BJ (cell line): ENCODE data around the gene UBL3. TPM values are rescaled to one million over a fixed set of nuclear protein-coding genes. Genes with fewer than 3 reads are reported as not detected.

Source experiments
- CTCF ChIA-PET: fragments of 350-600 bp; formaldehyde crosslinking; extraction: SDS; loops from one replicate; lab custom pipeline; 2021; ENCODE audit warnings: antibody characterized with exemption, inconsistent platforms; lab: Yijun Ruan, JAX
- POLR2A ChIA-PET: fragments of 300-600 bp; sonication (Branson Sonifier 250); formaldehyde crosslinking; extraction: SDS; loops from one replicate; lab custom pipeline; 2021; ENCODE audit warnings: antibody characterized with exemption; lab: Charles Lee
- DNase-seq: peaks from one replicate; pipeline ENCODE4 v3.0.0-alpha.2; 2011; ENCODE audit warnings: low read depth
- H3K27me3 ChIP-seq: 2 replicates; pipeline ENCODE4 v1.6.0; 2011; ENCODE audit warnings: low read length; ENCODE audit not compliant: control insufficient read depth, insufficient read depth
- H3K36me3 ChIP-seq: 2 replicates; pipeline ENCODE4 v1.5.1; 2011; ENCODE audit warnings: low read length; ENCODE audit not compliant: control insufficient read depth, insufficient read depth
- H3K4me3 ChIP-seq: 2 replicates; pipeline ENCODE4 v1.5.1; 2011; ENCODE audit warnings: low read depth, mild to moderate bottlenecking, control low read depth, low read length
- CTCF ChIP-seq: IDR thresholded peaks from 2 replicates; pipeline ENCODE4 v1.5.1; 2011; ENCODE audit warnings: low read depth, mild to moderate bottlenecking, control low read depth, inconsistent platforms, low read length, moderate library complexity; ENCODE audit not compliant: insufficient read depth
- polyA plus RNA-seq: library from polyadenylated mRNA; depleted of rRNA; stranded (reverse); fragments of >200 nt; gene quantifications from 2 replicates; pipeline ENCODE4 v1.2.3, GENCODE V29; 2011

UBL3 gene
- polyA plus RNA-seq, 1 experiment, result 18.0 TPM

- DNase-seq, result no peak
- TF ChIP-seq CTCF, result no peak
Measured at GRCh38 chr13:29884671-29885430, 34.4 kb upstream of the UBL3 start.

DNA sequence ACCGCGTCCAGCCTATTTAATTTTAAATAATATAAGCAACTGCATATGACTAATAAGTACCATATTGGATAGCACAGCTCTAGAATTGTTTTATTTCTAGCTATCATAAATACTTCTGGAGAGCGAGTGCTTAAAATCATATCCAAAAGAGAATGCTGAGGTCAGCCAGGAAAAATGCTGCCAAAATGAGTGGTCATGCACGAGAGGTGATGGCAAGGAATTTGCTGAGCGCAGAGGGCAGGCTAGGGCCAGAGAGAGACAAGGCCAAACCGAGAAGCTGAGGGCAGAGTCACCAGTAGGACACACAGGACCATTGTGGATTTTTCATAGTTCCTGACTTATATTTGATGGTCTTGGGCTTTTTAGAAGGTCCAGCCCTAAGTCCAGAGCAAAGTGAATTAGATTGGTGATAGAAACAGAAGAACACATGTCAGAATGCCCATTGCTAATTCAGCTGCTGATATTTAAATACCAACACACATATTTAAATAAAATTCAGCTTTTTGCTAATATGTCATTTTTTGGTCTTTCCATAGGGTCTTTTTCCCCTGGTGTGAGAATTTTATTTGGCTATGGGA, 33.6 kb upstream of the UBL3 start:
- no peak for TF ChIP-seq CTCF
- Histone ChIP-seq H3K4me3 (no peak overlapping the region), H3K27me3 (no peaks in the 10 kb centered on the region), H3K36me3 (no peaks in the 10 kb centered on the region)
- no peak for DNase-seq
- ChIA-PET POLR2A (no interaction called here), CTCF (interaction anchor here (0.6 to 1.4 kb wide), 4 partner anchors 13 to 225 kb away, joined by 3 read pairs; no protein-coding TSS in a partner anchor)

More at GRCh38 chr13:29884671-29885430, 34.4 kb upstream of the UBL3 start:
- H3K27me3 ChIP-seq, result no peaks in the 10 kb centered on the region
- H3K4me3 ChIP-seq, result no peak overlapping the region
- ChIA-PET CTCF (interaction anchor here (0.6 to 1.4 kb wide), 2 partner anchors 14 to 224 kb away, joined by 3 read pairs; no protein-coding TSS in a partner anchor), POLR2A (no interaction called here)
- no peaks in the 10 kb centered on the region for H3K36me3 ChIP-seq

DNA sequence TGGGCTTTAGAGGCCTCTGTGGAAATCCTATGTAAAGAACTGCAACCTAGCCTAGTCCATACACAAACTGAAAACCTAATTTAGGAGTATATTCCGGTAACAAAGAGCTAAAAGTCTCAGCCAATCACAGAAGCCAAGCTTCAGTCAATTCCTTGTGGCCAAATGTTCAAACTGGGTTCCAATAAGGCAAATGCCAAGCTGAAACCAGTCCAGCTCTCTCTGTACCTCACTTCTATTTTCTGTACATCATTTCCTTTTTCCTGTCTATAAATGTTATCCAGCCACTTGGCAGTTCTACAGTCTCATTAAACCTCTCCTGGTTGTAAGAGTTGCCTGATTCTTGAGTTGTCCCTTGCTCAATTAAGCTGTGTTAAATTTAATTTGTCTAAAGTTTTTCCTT, 31.7 kb upstream of the UBL3 start:
- TF ChIP-seq CTCF, result no peak
- no peaks in the 10 kb centered on the region for H3K36me3 ChIP-seq
- DNase-seq, result no peak
- no peak overlapping the region for H3K4me3 ChIP-seq
- POLR2A ChIA-PET, result no interaction called here
- CTCF ChIA-PET, result interaction anchor here (1.2 kb wide), 1 partner anchor 14 kb away, joined by 3 read pairs; no protein-coding TSS in a partner anchor
- H3K27me3 ChIP-seq, result no peaks in the 10 kb centered on the region

DNA sequence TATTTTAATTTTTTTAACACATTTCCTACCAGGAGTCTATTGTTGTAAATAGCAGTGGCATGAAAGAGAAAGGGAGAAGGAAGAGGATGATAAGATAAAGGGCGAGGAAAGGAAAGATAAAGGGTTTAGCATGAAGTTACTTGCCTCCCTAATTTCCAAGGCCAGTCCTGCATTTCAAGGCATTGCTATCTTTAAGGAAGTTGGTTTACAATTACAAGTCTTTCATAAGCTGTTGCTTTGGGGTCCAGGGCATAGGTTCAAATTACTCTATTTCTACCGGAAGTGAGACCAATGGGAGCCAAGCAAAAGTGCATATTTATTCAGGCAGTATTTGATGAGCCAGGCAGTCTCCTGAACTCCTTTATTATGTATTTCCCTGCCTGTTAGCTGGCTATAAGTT, 27.7 kb upstream of the UBL3 start:
- CTCF ChIA-PET, result interaction anchor here (1.1 to 1.7 kb wide), 2 partner anchors 9 to 46 kb away, joined by 4 to 8 read pairs; no protein-coding TSS in a partner anchor
- TF ChIP-seq CTCF, result no peak

GRCh38 chr13:29877456-29878078, 27.1 kb upstream of the UBL3 start:
- CTCF ChIA-PET, result interaction anchor here (0.7 to 1.7 kb wide), 3 partner anchors 9 to 47 kb away, joined by 3 to 8 read pairs (median 4); no protein-coding TSS in a partner anchor
- TF ChIP-seq CTCF, result no peak
- POLR2A ChIA-PET, result interaction anchor here (0.7 kb wide), 1 partner anchor 174 kb away, joined by 3 read pairs; no protein-coding TSS in a partner anchor
- DNase-seq, result no peak
- Histone ChIP-seq H3K4me3 (no peak overlapping the region), H3K36me3 (no peaks in the 10 kb centered on the region), H3K27me3 (no peaks in the 10 kb centered on the region)

More for the DNA sequence above, 27.7 kb upstream of the UBL3 start:
- Histone ChIP-seq H3K27me3 (no peaks in the 10 kb centered on the region), H3K36me3 (no peaks in the 10 kb centered on the region), H3K4me3 (no peak overlapping the region)
- DNase-seq, result no peak
- POLR2A ChIA-PET, result no interaction called here
